Astrocyte of the spinal cord (primary cell): ENCODE results near the gene ADISSP.

ENCODE experiments used
- DNase-seq: peaks from one replicate; pipeline ENCODE4 v3.0.0; 2011; ENCODE audit warnings: low read depth, low spot score
- H3K4me3 ChIP-seq: 2 replicates; pipeline ENCODE4 v1.5.1; 2011; ENCODE audit warnings: low read depth, mild to moderate bottlenecking, low read length, moderate library complexity
- in situ Hi-C: cut with HindIII; loops from 2 replicates; pipeline ENCODE4 v1.10.0; 2017; ENCODE audit warnings: low sequenced_read_pairs
- TF ChIP-seq, protein P1 (sequence below): IDR thresholded peaks from 2 replicates; pipeline ENCODE4 v1.5.1; 2012; ENCODE audit warnings: low read depth, mild to moderate bottlenecking, low read length, inconsistent platforms

Gene ADISSP

GRCh38 chr20:3781153-3781910, 13.8 kb upstream of the ADISSP start, which contains the start of gene SPEF1:
Gene SPEF1 (minus strand): TSS chr20:3781448. CDS start chr20:3781287, 161 bp downstream.
- H3K4me3 ChIP-seq: peak within 1 kb of the TSS; percentile 34
- TF ChIP-seq, protein P1, sequence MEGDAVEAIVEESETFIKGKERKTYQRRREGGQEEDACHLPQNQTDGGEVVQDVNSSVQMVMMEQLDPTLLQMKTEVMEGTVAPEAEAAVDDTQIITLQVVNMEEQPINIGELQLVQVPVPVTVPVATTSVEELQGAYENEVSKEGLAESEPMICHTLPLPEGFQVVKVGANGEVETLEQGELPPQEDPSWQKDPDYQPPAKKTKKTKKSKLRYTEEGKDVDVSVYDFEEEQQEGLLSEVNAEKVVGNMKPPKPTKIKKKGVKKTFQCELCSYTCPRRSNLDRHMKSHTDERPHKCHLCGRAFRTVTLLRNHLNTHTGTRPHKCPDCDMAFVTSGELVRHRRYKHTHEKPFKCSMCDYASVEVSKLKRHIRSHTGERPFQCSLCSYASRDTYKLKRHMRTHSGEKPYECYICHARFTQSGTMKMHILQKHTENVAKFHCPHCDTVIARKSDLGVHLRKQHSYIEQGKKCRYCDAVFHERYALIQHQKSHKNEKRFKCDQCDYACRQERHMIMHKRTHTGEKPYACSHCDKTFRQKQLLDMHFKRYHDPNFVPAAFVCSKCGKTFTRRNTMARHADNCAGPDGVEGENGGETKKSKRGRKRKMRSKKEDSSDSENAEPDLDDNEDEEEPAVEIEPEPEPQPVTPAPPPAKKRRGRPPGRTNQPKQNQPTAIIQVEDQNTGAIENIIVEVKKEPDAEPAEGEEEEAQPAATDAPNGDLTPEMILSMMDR: peak; percentile 58
- peak; percentile 90 for DNase-seq
- in situ Hi-C loops: no loop called here

DNA sequence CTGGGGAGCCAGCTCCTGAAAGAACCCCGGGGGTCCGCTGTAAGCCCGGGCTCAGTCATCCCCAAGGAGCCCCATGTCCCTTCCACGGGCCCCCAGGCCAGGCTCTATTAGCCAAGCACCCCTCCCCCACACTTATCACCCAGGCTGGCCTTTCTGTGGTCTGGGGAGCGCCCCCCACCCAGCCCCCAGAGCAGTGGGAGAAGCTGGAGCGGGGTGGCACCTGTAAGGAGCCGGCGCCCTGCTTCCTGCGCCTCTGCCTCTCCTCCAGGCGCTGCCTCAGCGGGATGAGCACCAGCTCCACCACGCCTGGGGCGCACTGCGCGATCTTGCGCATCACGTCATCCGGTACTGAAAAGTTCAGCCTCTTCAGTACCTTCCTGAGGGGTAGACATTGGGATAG, 11.4 kb upstream of the ADISSP start:
- in situ Hi-C loops: no loop called here
- H3K4me3 ChIP-seq: no peak overlapping the region
- TF ChIP-seq, protein P1: no peak
- no peak for DNase-seq

GRCh38 chr20:3777716-3778629, 10.4 kb upstream of the ADISSP start:
- in situ Hi-C loops: no loop called here
- TF ChIP-seq, protein P1: no peak
- no peak for DNase-seq

DNA sequence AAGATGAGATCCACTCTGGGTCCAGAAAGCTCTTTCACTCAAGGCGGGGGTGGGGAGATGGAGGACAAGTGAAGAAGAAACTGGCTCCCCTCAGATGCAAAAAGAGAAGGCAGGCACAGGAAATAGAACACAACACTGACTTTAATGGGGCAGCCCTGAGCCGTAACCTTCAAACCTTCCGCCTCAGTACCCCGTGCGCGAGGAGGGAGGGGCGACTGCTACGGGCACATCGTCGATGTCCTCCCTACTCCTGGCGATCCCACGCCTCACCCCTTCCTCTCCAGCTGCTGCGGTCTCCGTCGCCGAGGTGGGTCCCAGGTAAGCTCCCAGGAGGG, 9.8 kb upstream of the ADISSP start:
- no peak for DNase-seq
- in situ Hi-C loops: no loop called here
- peak overlapping the region; percentile 42 for H3K4me3 ChIP-seq
- TF ChIP-seq, protein P1: no peak

More at GRCh38 chr20:3777716-3778629, 10.4 kb upstream of the ADISSP start:
- H3K4me3 ChIP-seq: peak overlapping the region; percentile 42

- in situ Hi-C loops: no loop called here
- no peak for DNase-seq
- TF ChIP-seq, protein P1: no peak
- H3K4me3 ChIP-seq: no peak overlapping the region
These were observed 8.0 kb upstream of the ADISSP start for GRCh38 chr20:3775457-3776108.

GRCh38 chr20:3771552-3772058, 4.1 kb upstream of the ADISSP start:
- in situ Hi-C loops: no loop called here

More at GRCh38 chr20:3771552-3772058, 4.1 kb upstream of the ADISSP start:
- no peak overlapping the region for H3K4me3 ChIP-seq
- TF ChIP-seq, protein P1: no peak
- no peak for DNase-seq
